Measurements from ENCODE around the gene CACNB4. TPM values are rescaled to one million over a fixed set of nuclear protein-coding genes. Genes with fewer than 3 reads are reported as not detected.

The CACNB4 gene
- total and polyA plus RNA-seq, 10 of the 15 experiments (the other 5 are each of a cell fraction or from before 2014, with no cell fraction given) = 2.0 to 21.6 (median 9.3) TPM

DNA sequence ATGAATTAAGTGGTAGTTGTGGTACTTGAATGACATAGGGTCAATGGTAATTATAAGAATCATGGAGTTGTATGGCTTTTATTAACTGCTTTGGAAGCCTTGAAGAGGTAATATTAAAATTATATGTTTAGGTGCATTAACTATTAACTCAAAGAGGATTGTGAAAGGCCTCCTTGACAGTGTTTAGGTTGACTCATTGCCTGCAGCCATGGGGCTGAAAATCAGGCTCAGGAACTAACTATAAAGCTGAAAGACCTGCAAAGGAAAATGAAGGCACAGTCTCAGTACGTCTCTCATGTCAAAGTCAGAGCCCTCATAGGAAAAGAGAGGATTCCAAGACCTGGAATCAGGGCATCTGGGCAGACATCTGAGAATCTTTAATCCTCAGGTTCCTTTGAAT is 31.0 kb downstream of the CACNB4 start:
- in situ Hi-C loops (cut with MboI) = no loop called here

More for the DNA sequence above, 31.0 kb downstream of the CACNB4 start:
- no peak overlapping the region for H3K4me3 ChIP-seq
- ChIA-PET POLR2A (no interaction called here), CTCF (no interaction called here), SMC1A (ENCODE audit: uncharacterized antibody, unreplicated experiment) (no interaction called here), RAD21 (ENCODE audit: unreplicated experiment) (no interaction called here)
- no peaks in the 10 kb centered on the region; the same call in 2 of the 3 replicates for H3K9me3 ChIP-seq (replicated peaks; ENCODE audit: control insufficient read depth, insufficient read depth, low read length)
- no peak overlapping the region for H3K4me2 ChIP-seq (ENCODE audit: control insufficient read depth, insufficient read depth)
- no peaks in the 10 kb centered on the region for H3K79me2 ChIP-seq (ENCODE audit: control insufficient read depth, insufficient read depth, low read length)
- ATAC-seq (no peak), DNase-seq (ENCODE audit: low read depth, low spot score) (no peak), FAIRE-seq (no peak)
- no peak overlapping the region for H3K27ac ChIP-seq (ENCODE audit: control insufficient read depth, insufficient read depth)
- no peak for TF ChIP-seq CTCF (IDR thresholded peaks at IDR 0.05 in 2 of 3, conservative IDR thresholded peaks at IDR 0.05 in 1 of 3; ENCODE audit: control insufficient read depth in 2 of 3, extremely low read depth in 1 of 3, insufficient read depth in 1 of 3, low read depth in 3 of 3, low read length in 3 of 3)
- no peak for TF ChIP-seq IRF3 (IDR thresholded peaks at IDR 0.05)
- TF ChIP-seq, protein P1, sequence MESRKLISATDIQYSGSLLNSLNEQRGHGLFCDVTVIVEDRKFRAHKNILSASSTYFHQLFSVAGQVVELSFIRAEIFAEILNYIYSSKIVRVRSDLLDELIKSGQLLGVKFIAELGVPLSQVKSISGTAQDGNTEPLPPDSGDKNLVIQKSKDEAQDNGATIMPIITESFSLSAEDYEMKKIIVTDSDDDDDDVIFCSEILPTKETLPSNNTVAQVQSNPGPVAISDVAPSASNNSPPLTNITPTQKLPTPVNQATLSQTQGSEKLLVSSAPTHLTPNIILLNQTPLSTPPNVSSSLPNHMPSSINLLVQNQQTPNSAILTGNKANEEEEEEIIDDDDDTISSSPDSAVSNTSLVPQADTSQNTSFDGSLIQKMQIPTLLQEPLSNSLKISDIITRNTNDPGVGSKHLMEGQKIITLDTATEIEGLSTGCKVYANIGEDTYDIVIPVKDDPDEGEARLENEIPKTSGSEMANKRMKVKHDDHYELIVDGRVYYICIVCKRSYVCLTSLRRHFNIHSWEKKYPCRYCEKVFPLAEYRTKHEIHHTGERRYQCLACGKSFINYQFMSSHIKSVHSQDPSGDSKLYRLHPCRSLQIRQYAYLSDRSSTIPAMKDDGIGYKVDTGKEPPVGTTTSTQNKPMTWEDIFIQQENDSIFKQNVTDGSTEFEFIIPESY (IDR thresholded peaks at IDR 0.05) = no peak
- TF ChIP-seq FOXK2 (IDR thresholded peaks at IDR 0.05) = no peak
- no peak for TF ChIP-seq ZZZ3 (IDR thresholded peaks at IDR 0.05; ENCODE audit: control insufficient read depth, insufficient read length, low read depth)
- TF ChIP-seq RBBP5 (conservative IDR thresholded peaks at IDR 0.05) = no peak
- TF ChIP-seq POLR2A (IDR thresholded peaks at IDR 0.05; ENCODE audit: low read depth, low read length) = no peak
- TF ChIP-seq KLF5 (IDR thresholded peaks at IDR 0.05; ENCODE audit: partially characterized antibody) = no peak
- TF ChIP-seq ATF7 (IDR thresholded peaks at IDR 0.05; ENCODE audit: low read depth) = no peak
- no peak overlapping the region; the same call in 1 of the 2 replicates for H2AFZ ChIP-seq (ENCODE audit: control insufficient read depth, low read depth, low read length)
- H3K9ac ChIP-seq (ENCODE audit: control insufficient read depth, insufficient read depth, low read length) = no peak overlapping the region
- intact Hi-C loops (cut with micrococcal nuclease; ENCODE audit: unreplicated experiment) = no loop called here
- H3K27me3 ChIP-seq (replicated peaks in 1 of 2; ENCODE audit: control insufficient read depth in 2 of 2, insufficient read depth in 2 of 2, low read length in 1 of 2) = no peaks in the 10 kb centered on the region
- WGBS (ENCODE audit: insufficient coverage, insufficient replicate concordance, low lambda C conversion rate, missing lambda C conversion rate) = 100% methylated on average over 1 of the region's 1 CpG
- no peaks in the 10 kb centered on the region for H4K20me1 ChIP-seq (ENCODE audit: control insufficient read depth, insufficient read depth)
- no TSS peak for BruUV-seq (replicated peaks)
- H3K36me3 ChIP-seq (ENCODE audit: control insufficient read depth in 2 of 2, insufficient read depth in 2 of 2, low read length in 1 of 2) = no peaks in the 10 kb centered on the region
- H3K4me1 ChIP-seq (ENCODE audit: control insufficient read depth, insufficient read depth, low read length) = peaks cover 11% of the 10 kb centered on the region
